GM18526 (cell line): ENCODE results near the gene GLRX5.

Experiments
- POLR2A ChIP-seq: IDR thresholded peaks from 3 replicates; pipeline ENCODE4 v1.6.1; 2011; ENCODE audit not compliant: insufficient read length; ENCODE audit errors: extremely low read depth

Gene GLRX5

GRCh38 chr14:95496111-95496681 lies 38.7 kb upstream of the GLRX5 start:
- TF ChIP-seq POLR2A = no peak

- TF ChIP-seq POLR2A = no peak
Measured at GRCh38 chr14:95496690-95497259, 38.1 kb upstream of the GLRX5 start.

GRCh38 chr14:95497561-95498011 lies 37.3 kb upstream of the GLRX5 start:
- no peak for TF ChIP-seq POLR2A

- TF ChIP-seq POLR2A = no peak
Measured at GRCh38 chr14:95498622-95499353, 36.1 kb upstream of the GLRX5 start.

- TF ChIP-seq POLR2A = no peak
Measured at GRCh38 chr14:95499354-95499750, 35.5 kb upstream of the GLRX5 start.

- TF ChIP-seq POLR2A = no peak
Measured at GRCh38 chr14:95500201-95500681, 34.6 kb upstream of the GLRX5 start.

- no peak for TF ChIP-seq POLR2A
Measured at GRCh38 chr14:95500772-95501401, 34.0 kb upstream of the GLRX5 start.

GRCh38 chr14:95502381-95502950 lies 32.4 kb upstream of the GLRX5 start:
- TF ChIP-seq POLR2A = no peak

GRCh38 chr14:95503365-95504134 lies 31.3 kb upstream of the GLRX5 start:
- TF ChIP-seq POLR2A = no peak

- no peak for TF ChIP-seq POLR2A
Measured at GRCh38 chr14:95504135-95505029, 30.5 kb upstream of the GLRX5 start.

- no peak for TF ChIP-seq POLR2A
Measured at GRCh38 chr14:95505030-95505589, 29.7 kb upstream of the GLRX5 start.

- TF ChIP-seq POLR2A = no peak
Measured at GRCh38 chr14:95507174-95507573, 27.7 kb upstream of the GLRX5 start.

- no peak for TF ChIP-seq POLR2A
Measured at GRCh38 chr14:95507701-95508103, 27.1 kb upstream of the GLRX5 start.
